Fibroblast of lung (primary cell): ENCODE measurements around the gene HIVEP3. TPM values are rescaled to one million over a fixed set of nuclear protein-coding genes. Genes with fewer than 3 reads are reported as not detected.

Experiments
- DNase-seq, 2 donors: peaks; one replicate each; pipeline versions ENCODE4 v3.0.0 to v3.0.0-alpha.2; 2010; ENCODE audit warnings: low read depth in 2 of 2
- H2AFZ ChIP-seq: 2 replicates; pipeline ENCODE4 v1.5.1; 2012; ENCODE audit warnings: low read length, control low read depth, inconsistent platforms
- H3K27ac ChIP-seq: 2 replicates; pipeline ENCODE4 v1.5.1; 2011; ENCODE audit warnings: low read length, control low read depth; ENCODE audit not compliant: insufficient read depth
- H3K27me3 ChIP-seq: 2 replicates; pipeline ENCODE4 v1.5.1; 2011; ENCODE audit warnings: mild to moderate bottlenecking, low read length; ENCODE audit not compliant: control insufficient read depth, insufficient read depth
- H3K36me3 ChIP-seq: 2 replicates; pipeline ENCODE4 v1.5.1; 2011; ENCODE audit warnings: low read length; ENCODE audit not compliant: control insufficient read depth, insufficient read depth
- H3K4me1 ChIP-seq: 2 replicates; pipeline ENCODE4 v1.5.1; 2011; ENCODE audit warnings: low read length; ENCODE audit not compliant: control insufficient read depth, insufficient read depth; ENCODE audit errors: extremely low read depth
- H3K4me2 ChIP-seq: 2 replicates; pipeline ENCODE4 v1.5.1; 2011; ENCODE audit warnings: low read length, control low read depth; ENCODE audit not compliant: insufficient read depth; ENCODE audit errors: extremely low read depth
- H3K4me3 ChIP-seq, 4 experiments: fragments of 200-600 bp in 1 of 4; sonication (generic) in 1 of 4; replicated peaks in 1 of 4; 2 replicates each; pipeline ENCODE4 v1.5.1; 2011 to 2016; ENCODE audit warnings: low read length in 4 of 4, low read depth in 3 of 4, mild to moderate bottlenecking in 3 of 4, control low read depth in 2 of 4, inconsistent platforms in 1 of 4, mixed read lengths in 1 of 4; ENCODE audit not compliant: insufficient read depth in 1 of 4; ENCODE audit errors: control extremely low read depth in 1 of 4
- H3K79me2 ChIP-seq: 2 replicates; pipeline ENCODE4 v1.5.1; 2012; ENCODE audit warnings: mild to moderate bottlenecking, low read length, inconsistent platforms; ENCODE audit not compliant: control insufficient read depth, insufficient read depth
- H3K9ac ChIP-seq: 2 replicates; pipeline ENCODE4 v1.5.1; 2011; ENCODE audit warnings: mild to moderate bottlenecking, low read length, control low read depth; ENCODE audit not compliant: insufficient read depth
- H3K9me3 ChIP-seq: 2 replicates; pipeline ENCODE4 v1.5.1; 2012; ENCODE audit warnings: low read depth, low read length; ENCODE audit not compliant: control insufficient read depth, insufficient read depth
- H4K20me1 ChIP-seq: 2 replicates; pipeline ENCODE4 v1.5.1; 2011; ENCODE audit warnings: low read length; ENCODE audit not compliant: control insufficient read depth, insufficient read depth; ENCODE audit errors: extremely low read depth
- EZH2 ChIP-seq: IDR thresholded peaks from 2 replicates; pipeline ENCODE4 v1.5.1; 2012; ENCODE audit warnings: low read length, control low read depth, mild to moderate bottlenecking; ENCODE audit errors: missing control alignments
- polyA plus RNA-seq, 2 donors: library from polyadenylated mRNA; depleted of rRNA in 1 of 2; stranded (reverse) in 1 of 2; unstranded in 1 of 2; fragments of >200 nt; gene quantifications; 2 replicates each; pipeline ENCODE4 v1.2.1, GENCODE V29; 2011 to 2012; ENCODE audit warnings: missing spikeins in 1 of 2
- total RNA-seq: library from RNA; depleted of rRNA; stranded (reverse); fragments of >200 nt; gene quantifications from 2 replicates; pipeline ENCODE4 v1.2.1, GENCODE V29; 2014
- TF ChIP-seq, protein P1 (sequence below), 2 donors: IDR thresholded peaks in 1 of 2; conservative IDR thresholded peaks in 1 of 2; 1 replicate in 1 of 2; 2 replicates in 1 of 2; pipeline ENCODE4 v1.5.1; 2011 to 2012; ENCODE audit warnings: low read length in 2 of 2, control low read depth in 1 of 2, inconsistent platforms in 1 of 2, low read depth in 1 of 2, mild to moderate bottlenecking in 1 of 2

The HIVEP3 gene
- total and polyA plus RNA-seq, 2 donors (not counting 1 experiment from before 2014, with no cell fraction given), result 0.83 to 3.2 TPM

GRCh38 chr1:41879617-41880016 lies 39.1 kb downstream of the HIVEP3 start:
- Histone ChIP-seq H3K4me3 (no peak overlapping the region), H3K9ac (no peak overlapping the region), H4K20me1 (no peaks in the 10 kb centered on the region), H3K79me2 (no peaks in the 10 kb centered on the region), H3K27me3 (no peaks in the 10 kb centered on the region), H2AFZ (no peak overlapping the region), H3K4me1 (no peaks in the 10 kb centered on the region), H3K27ac (no peak overlapping the region), H3K36me3 (no peaks in the 10 kb centered on the region), H3K4me2 (no peak overlapping the region), H3K9me3 (no peaks in the 10 kb centered on the region)
- no peak for TF ChIP-seq EZH2
- TF ChIP-seq, protein P1, sequence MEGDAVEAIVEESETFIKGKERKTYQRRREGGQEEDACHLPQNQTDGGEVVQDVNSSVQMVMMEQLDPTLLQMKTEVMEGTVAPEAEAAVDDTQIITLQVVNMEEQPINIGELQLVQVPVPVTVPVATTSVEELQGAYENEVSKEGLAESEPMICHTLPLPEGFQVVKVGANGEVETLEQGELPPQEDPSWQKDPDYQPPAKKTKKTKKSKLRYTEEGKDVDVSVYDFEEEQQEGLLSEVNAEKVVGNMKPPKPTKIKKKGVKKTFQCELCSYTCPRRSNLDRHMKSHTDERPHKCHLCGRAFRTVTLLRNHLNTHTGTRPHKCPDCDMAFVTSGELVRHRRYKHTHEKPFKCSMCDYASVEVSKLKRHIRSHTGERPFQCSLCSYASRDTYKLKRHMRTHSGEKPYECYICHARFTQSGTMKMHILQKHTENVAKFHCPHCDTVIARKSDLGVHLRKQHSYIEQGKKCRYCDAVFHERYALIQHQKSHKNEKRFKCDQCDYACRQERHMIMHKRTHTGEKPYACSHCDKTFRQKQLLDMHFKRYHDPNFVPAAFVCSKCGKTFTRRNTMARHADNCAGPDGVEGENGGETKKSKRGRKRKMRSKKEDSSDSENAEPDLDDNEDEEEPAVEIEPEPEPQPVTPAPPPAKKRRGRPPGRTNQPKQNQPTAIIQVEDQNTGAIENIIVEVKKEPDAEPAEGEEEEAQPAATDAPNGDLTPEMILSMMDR (conservative IDR thresholded peaks at IDR 0.05 in 1 of 2, IDR thresholded peaks at IDR 0.05 in 1 of 2; ENCODE audit: low read depth in 1 of 2, low read length in 2 of 2), result no peak
- no peak for DNase-seq

DNA sequence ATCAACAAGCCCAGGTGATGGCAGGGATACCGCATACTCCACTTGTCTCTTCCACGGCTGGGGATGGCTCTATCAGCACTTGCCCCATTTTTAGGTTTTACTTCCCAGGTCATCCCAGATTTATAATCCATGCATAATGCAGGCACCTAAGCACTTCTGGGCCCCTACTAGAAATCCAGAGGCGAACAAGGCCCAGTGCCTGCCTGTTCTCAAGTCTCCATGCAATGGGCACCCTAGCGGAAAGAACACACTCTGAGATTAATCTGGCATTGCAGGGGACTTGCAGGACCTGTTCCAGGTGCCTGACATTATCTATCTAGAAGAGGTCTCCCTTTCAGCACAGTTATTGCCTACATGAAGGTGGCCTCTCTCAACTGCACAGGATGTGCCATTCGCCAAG lies 39.8 kb downstream of the HIVEP3 start:
- H3K4me1 ChIP-seq, result no peaks in the 10 kb centered on the region
- no peak overlapping the region for H3K9ac ChIP-seq
- no peak overlapping the region for H3K4me2 ChIP-seq
- no peaks in the 10 kb centered on the region for H3K27me3 ChIP-seq
- DNase-seq, result no peak
- H3K27ac ChIP-seq, result no peak overlapping the region
- no peaks in the 10 kb centered on the region for H3K36me3 ChIP-seq
- TF ChIP-seq, protein P1 (conservative IDR thresholded peaks at IDR 0.05 in 1 of 2, IDR thresholded peaks at IDR 0.05 in 1 of 2; ENCODE audit: low read depth in 1 of 2, low read length in 2 of 2), result no peak
- no peak for TF ChIP-seq EZH2
- H2AFZ ChIP-seq, result no peak overlapping the region
- H3K79me2 ChIP-seq, result no peaks in the 10 kb centered on the region
- no peaks in the 10 kb centered on the region for H3K9me3 ChIP-seq
- no peaks in the 10 kb centered on the region for H4K20me1 ChIP-seq
- H3K4me3 ChIP-seq, result no peak overlapping the region

- H4K20me1 ChIP-seq, result no peaks in the 10 kb centered on the region
- TF ChIP-seq, protein P1 (conservative IDR thresholded peaks at IDR 0.05 in 1 of 2, IDR thresholded peaks at IDR 0.05 in 1 of 2; ENCODE audit: low read depth in 1 of 2, low read length in 2 of 2), result no peak
- TF ChIP-seq EZH2, result no peak
- no peak overlapping the region for H3K4me3 ChIP-seq
- no peaks in the 10 kb centered on the region for H3K79me2 ChIP-seq
- no peak overlapping the region for H3K27ac ChIP-seq
- no peaks in the 10 kb centered on the region for H3K9me3 ChIP-seq
- H3K27me3 ChIP-seq, result no peaks in the 10 kb centered on the region
- no peak for DNase-seq
- no peak overlapping the region for H3K4me2 ChIP-seq
- H2AFZ ChIP-seq, result no peak overlapping the region
- H3K36me3 ChIP-seq, result no peaks in the 10 kb centered on the region
- no peaks in the 10 kb centered on the region for H3K4me1 ChIP-seq
- no peak overlapping the region for H3K9ac ChIP-seq
These were observed 40.2 kb downstream of the HIVEP3 start for GRCh38 chr1:41878495-41878894.
